Measurements from ENCODE around the gene TMEM182.

TMEM182 gene

DNA sequence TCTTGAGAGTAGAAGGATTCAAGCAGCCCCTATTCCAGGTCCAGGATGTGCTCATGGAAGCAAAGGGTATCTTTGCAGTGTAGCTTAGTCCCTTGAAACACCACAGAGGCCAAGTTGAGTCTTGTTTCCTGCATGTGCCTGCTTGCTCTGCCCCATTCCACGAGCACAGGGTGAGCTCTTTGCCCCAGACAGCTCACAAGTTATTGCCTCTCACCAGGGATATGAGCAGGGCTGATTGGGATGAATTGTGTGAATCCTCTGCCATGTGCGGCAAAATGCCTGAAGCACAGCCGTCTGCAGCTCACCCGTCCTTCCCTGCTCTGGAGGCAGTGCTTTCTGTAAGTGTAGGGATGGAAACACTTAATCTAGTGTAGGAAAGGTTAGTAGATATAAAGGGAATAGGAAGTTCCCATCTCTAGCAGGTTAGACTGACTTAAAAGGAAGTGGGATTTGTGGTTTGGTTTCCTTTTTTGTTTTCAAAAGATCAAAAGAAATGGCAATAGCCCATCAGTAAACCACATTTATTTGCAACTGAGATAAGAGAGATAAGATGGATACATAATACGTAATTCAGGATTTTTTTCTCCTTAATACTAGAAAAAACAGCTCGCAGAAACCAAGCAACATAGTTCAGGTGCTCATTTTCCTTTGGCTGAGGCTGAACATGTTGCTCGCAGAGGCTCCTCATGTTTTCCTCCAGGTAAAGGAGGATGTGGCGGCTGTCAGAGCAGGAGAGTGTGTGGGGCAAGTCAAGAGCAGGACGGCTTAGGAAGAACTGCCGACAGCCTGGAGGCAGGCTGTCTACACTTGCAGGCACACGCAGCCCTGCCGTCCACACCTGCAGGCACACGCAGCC lies 41.4 kb downstream of the TMEM182 start:
- no peak overlapping the region for H3K27ac ChIP-seq (ENCODE audit: low read length)
- H3K27me3 ChIP-seq (ENCODE audit: low read depth, low read length): no peaks in the 10 kb centered on the region
- H3K4me1 ChIP-seq (ENCODE audit: control insufficient read depth in 1 of 2, insufficient read depth in 2 of 2, low read length in 2 of 2): no peaks in the 10 kb centered on the region
- H3K36me3 ChIP-seq (ENCODE audit: control insufficient read depth in 1 of 2, insufficient read depth in 2 of 2, low read length in 2 of 2): peaks cover 0 to 22% of the 10 kb centered on the region in 2 donors
- H3K9me3 ChIP-seq (ENCODE audit: control insufficient read depth in 1 of 2, low read length in 2 of 2): peaks cover 18 to 22% of the 10 kb centered on the region in 2 donors
- H3K4me3 ChIP-seq (ENCODE audit: low read depth in 1 of 2, low read length in 2 of 2): no peak overlapping the region

DNA sequence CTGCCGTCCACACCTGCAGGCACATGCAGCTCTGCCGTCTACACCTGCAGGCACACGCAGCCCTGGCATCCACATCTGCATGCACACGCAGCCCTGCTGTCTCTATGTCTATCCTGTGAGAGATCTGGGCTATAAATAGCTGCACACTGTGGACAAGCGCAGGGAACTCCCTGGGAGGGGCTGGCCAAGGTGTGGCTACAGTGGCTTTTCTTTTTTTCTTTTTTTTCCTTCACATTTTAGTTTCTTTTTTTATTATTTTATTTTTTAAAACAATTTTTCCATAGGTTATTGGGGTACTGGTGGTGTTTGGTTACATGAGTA lies 42.0 kb downstream of the TMEM182 start:
- Histone ChIP-seq H3K9me3 (ENCODE audit: control insufficient read depth in 1 of 2, low read length in 2 of 2) (peaks cover 18 to 22% of the 10 kb centered on the region in 2 donors), H3K36me3 (ENCODE audit: control insufficient read depth in 1 of 2, insufficient read depth in 2 of 2, low read length in 2 of 2) (peaks cover 0 to 22% of the 10 kb centered on the region in 2 donors), H3K27ac (ENCODE audit: low read length) (no peak overlapping the region), H3K27me3 (ENCODE audit: low read depth, low read length) (no peaks in the 10 kb centered on the region), H3K4me3 (ENCODE audit: low read depth in 1 of 2, low read length in 2 of 2) (no peak overlapping the region), H3K4me1 (ENCODE audit: control insufficient read depth in 1 of 2, insufficient read depth in 2 of 2, low read length in 2 of 2) (no peaks in the 10 kb centered on the region)

DNA sequence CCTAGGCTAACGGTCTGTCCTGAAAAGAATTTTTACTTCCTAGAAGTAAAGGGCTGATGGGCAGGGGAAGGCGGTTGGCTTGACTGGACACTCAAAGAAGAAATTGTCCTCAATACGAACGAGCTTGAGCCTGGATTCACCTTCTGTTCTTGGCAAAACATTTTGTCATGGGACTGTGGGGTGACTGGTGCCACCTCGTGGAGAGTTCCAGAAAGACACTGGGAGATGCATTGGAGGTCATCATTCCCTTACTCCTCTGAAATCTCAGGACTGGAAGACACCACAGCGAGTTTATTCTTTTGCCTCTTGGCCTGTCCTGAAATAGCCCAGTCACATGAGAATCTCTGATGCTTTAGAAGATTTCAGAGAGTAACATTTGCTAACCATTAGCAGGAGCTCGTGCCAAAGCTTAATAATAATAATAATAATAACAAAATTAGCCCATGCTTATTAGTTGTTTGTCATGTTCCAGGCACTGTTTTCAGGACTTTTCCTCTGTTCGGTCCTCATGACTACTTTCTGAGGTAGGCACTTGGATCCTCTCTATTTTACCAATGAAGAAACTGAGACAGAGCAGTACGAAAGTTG lies 44.5 kb downstream of the TMEM182 start:
- Histone ChIP-seq H3K36me3 (ENCODE audit: control insufficient read depth in 1 of 2, insufficient read depth in 2 of 2, low read length in 2 of 2) (peaks cover 0 to 9% of the 10 kb centered on the region in 2 donors), H3K27me3 (ENCODE audit: low read depth, low read length) (no peaks in the 10 kb centered on the region), H3K9me3 (ENCODE audit: control insufficient read depth in 1 of 2, low read length in 2 of 2) (peaks cover 9% of the 10 kb centered on the region in 2 donors), H3K27ac (ENCODE audit: low read length) (no peak overlapping the region), H3K4me3 (ENCODE audit: low read depth in 1 of 2, low read length in 2 of 2) (no peak overlapping the region), H3K4me1 (ENCODE audit: control insufficient read depth in 1 of 2, insufficient read depth in 2 of 2, low read length in 2 of 2) (no peaks in the 10 kb centered on the region)

DNA sequence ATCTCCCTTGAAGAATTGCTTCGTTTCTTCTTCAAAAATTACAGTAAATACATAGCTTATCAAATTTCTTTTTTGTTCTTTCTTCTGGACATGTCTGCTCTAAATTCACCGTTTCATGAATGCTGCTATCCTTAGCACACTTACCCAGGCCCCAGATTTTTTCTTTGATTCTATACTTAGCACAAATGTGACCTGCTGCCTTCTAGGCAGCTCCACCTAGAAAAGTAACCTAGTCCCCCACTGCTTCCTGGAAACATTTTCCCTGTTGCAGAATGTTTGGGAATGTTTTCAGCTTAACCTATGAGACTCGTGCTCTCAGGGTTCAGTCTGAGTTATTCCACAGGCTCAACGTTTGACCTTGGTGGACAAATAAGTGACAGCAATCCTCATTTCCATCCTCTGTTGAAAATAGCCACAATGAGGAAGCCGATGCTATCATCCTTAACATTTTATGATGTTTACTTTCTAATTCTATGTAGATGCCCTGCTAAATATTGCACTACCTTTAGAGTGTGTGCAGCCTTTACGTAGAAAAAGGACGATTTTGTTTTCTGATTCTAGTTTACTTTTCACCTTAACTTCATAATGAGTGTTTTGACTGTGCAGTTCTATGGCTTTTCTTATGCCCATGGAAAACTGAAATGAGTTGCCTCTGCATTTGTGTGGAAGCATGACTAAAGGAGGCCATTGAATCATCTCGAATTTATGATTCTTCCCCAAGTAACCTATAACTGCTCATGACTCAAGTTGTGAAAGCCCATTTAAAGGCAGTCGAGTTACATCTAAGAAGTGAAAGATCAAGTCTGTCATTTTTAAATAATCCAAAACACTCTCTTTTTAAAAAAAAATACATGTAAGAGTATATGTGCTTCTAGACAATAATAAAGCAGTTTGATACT lies 47.7 kb downstream of the TMEM182 start:
- H3K4me1 ChIP-seq (ENCODE audit: control insufficient read depth in 1 of 2, insufficient read depth in 2 of 2, low read length in 2 of 2): no peaks in the 10 kb centered on the region
- no peak overlapping the region for H3K4me3 ChIP-seq (ENCODE audit: low read depth in 1 of 2, low read length in 2 of 2)
- no peaks in the 10 kb centered on the region for H3K9me3 ChIP-seq (ENCODE audit: control insufficient read depth in 1 of 2, low read length in 2 of 2)
- no peaks in the 10 kb centered on the region for H3K36me3 ChIP-seq (ENCODE audit: control insufficient read depth in 1 of 2, insufficient read depth in 2 of 2, low read length in 2 of 2)
- no peak overlapping the region for H3K27ac ChIP-seq (ENCODE audit: low read length)
- no peaks in the 10 kb centered on the region for H3K27me3 ChIP-seq (ENCODE audit: low read depth, low read length)

DNA sequence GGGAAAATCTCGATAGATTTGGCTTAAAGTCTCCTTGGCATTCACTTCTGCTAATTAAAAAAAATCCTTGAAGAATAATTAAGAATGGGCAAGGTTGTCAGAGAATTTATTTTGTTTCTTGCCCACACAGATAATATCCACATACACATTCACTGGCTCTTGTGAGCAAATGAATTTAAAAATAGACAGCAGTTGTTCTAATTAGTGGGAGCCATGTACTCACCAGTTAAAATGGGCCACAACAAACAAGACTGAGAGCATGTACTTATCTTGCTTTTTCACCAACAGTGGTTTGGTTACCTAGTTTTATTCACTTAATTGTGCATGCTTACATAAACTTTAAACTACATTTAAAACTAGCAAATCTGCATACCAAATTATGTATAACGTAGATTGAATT lies 53.5 kb downstream of the TMEM182 start:
- Histone ChIP-seq H3K36me3 (ENCODE audit: control insufficient read depth in 1 of 2, insufficient read depth in 2 of 2, low read length in 2 of 2) (no peaks in the 10 kb centered on the region), H3K9me3 (ENCODE audit: control insufficient read depth in 1 of 2, low read length in 2 of 2) (no peaks in the 10 kb centered on the region), H3K4me3 (ENCODE audit: low read depth in 1 of 2, low read length in 2 of 2) (no peak overlapping the region), H3K27ac (ENCODE audit: low read length) (no peak overlapping the region), H3K27me3 (ENCODE audit: low read depth, low read length) (no peaks in the 10 kb centered on the region), H3K4me1 (ENCODE audit: control insufficient read depth in 1 of 2, insufficient read depth in 2 of 2, low read length in 2 of 2) (no peaks in the 10 kb centered on the region)

DNA sequence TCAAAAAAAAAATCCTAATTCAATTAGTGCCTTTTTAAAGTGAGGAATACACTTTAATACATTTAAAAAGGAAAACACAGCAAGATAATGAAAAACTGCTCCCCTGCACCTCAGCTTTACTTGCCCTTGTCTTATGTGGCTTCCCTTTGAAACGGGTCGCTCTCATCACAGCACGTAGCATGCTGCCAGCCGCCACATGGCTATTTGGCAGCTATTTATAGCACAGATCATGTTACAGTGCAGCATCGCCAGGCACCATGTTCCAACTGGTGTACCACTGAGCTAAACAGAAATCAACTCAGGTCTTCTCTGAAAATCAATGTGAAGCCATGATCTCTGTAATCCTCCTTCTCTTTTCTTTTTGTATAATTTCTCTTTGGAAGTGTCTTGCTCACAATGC lies 65.1 kb downstream of the TMEM182 start:
- no peak overlapping the region for H3K27ac ChIP-seq (ENCODE audit: low read length)
- H3K4me1 ChIP-seq (ENCODE audit: control insufficient read depth in 1 of 2, insufficient read depth in 2 of 2, low read length in 2 of 2): no peaks in the 10 kb centered on the region
- no peaks in the 10 kb centered on the region for H3K27me3 ChIP-seq (ENCODE audit: low read depth, low read length)
- H3K9me3 ChIP-seq (ENCODE audit: control insufficient read depth in 1 of 2, low read length in 2 of 2): no peaks in the 10 kb centered on the region
- no peak overlapping the region for H3K4me3 ChIP-seq (ENCODE audit: low read depth in 1 of 2, low read length in 2 of 2)
- H3K36me3 ChIP-seq (ENCODE audit: control insufficient read depth in 1 of 2, insufficient read depth in 2 of 2, low read length in 2 of 2): no peaks in the 10 kb centered on the region

DNA sequence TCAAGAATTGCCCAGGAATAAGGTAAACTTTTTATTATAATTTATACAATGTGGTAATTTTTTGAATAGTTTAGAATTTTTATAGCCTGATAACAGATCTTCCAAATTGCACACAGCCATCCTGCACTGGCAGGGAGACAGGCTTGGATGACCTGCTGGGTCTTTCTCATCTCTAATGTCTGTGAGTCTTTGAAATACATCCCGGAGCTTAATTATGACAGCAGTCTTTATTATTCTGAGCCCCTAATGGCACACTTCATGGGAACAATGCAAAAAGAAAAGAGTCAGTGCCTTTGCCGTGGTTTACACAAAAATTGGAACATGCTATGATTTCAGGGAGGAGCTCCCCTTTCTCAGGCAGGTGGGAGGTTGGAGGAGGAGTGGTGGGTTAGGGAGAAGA lies 71.0 kb downstream of the TMEM182 start:
- Histone ChIP-seq H3K36me3 (ENCODE audit: control insufficient read depth in 1 of 2, insufficient read depth in 2 of 2, low read length in 2 of 2) (no peaks in the 10 kb centered on the region), H3K27me3 (ENCODE audit: low read depth, low read length) (no peaks in the 10 kb centered on the region), H3K9me3 (ENCODE audit: control insufficient read depth in 1 of 2, low read length in 2 of 2) (no peaks in the 10 kb centered on the region), H3K27ac (ENCODE audit: low read length) (no peak overlapping the region), H3K4me3 (ENCODE audit: low read depth in 1 of 2, low read length in 2 of 2) (no peak overlapping the region), H3K4me1 (ENCODE audit: control insufficient read depth in 1 of 2, insufficient read depth in 2 of 2, low read length in 2 of 2) (no peaks in the 10 kb centered on the region)

DNA sequence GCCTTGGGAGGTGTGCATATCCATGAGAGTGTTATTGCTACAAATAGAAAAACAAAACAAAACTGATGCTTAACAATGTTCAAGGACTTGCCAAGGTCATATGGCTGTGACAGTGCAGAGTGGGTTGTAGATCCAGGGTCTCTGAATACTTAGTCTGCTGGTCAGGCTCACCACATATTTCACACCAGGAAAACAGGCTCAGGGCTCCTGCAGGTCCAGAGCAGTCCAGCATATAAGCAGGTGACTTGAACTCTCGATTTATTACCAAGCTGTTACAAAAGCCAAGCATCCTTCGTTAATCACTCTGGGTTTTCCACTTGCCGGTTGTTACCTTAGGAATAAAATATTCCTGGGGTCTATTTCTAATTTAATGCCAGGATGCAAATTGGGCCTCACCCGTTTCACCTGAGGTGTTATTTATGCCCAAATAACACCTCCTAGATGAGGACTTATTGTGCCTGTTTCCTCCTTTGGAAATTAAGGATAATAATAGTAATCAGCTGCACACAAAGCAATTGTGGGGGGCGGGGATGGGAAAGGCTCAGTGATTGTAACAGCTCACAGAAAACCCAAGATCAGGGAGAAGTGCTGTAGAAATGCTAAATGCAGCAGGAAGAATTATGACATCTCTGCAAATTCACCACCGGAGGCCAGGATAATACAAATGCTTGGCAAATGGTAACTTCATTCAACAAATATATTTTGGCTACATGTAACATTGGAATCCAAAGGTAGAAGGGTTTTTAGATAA lies 72.9 kb downstream of the TMEM182 start:
- no peaks in the 10 kb centered on the region for H3K9me3 ChIP-seq (ENCODE audit: control insufficient read depth in 1 of 2, low read length in 2 of 2)
- no peaks in the 10 kb centered on the region for H3K27me3 ChIP-seq (ENCODE audit: low read depth, low read length)
- H3K36me3 ChIP-seq (ENCODE audit: control insufficient read depth in 1 of 2, insufficient read depth in 2 of 2, low read length in 2 of 2): no peaks in the 10 kb centered on the region
- H3K4me3 ChIP-seq (ENCODE audit: low read depth in 1 of 2, low read length in 2 of 2): no peak overlapping the region
- no peaks in the 10 kb centered on the region for H3K4me1 ChIP-seq (ENCODE audit: control insufficient read depth in 1 of 2, insufficient read depth in 2 of 2, low read length in 2 of 2)
- H3K27ac ChIP-seq (ENCODE audit: low read length): no peak overlapping the region

DNA sequence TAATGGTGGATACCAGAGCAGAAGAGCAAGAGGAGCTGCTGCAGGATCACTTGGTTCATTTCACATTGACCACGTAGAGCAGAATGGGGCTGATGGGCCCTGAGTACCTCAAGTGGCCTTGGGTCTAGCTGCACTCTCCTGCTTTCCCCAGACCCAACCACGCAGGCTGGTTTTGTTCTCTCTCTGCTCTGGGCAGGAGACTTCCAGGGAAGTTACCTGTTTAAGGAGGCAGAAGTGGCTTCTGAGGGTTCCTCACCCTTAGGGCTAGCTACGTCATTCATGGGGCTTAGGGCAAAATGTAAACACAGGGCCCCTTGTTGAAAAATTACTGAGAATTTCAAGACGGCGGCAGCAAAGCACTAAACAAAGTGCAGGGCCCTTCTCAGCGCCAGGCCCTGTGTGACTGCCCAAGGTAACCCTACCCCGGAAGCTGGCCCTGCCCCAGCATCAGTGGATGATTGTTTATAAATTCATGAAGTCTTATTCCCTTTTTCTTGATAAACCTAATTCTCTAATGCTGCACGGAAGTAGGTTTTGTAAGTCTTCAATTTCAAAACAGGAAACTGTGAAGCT lies 75.9 kb downstream of the TMEM182 start:
- H3K36me3 ChIP-seq (ENCODE audit: control insufficient read depth in 1 of 2, insufficient read depth in 2 of 2, low read length in 2 of 2): no peaks in the 10 kb centered on the region
- no peaks in the 10 kb centered on the region for H3K9me3 ChIP-seq (ENCODE audit: control insufficient read depth in 1 of 2, low read length in 2 of 2)
- H3K27me3 ChIP-seq (ENCODE audit: low read depth, low read length): no peaks in the 10 kb centered on the region
- no peak overlapping the region for H3K27ac ChIP-seq (ENCODE audit: low read length)
- H3K4me3 ChIP-seq (ENCODE audit: low read depth in 1 of 2, low read length in 2 of 2): no peak overlapping the region
- H3K4me1 ChIP-seq (ENCODE audit: control insufficient read depth in 1 of 2, insufficient read depth in 2 of 2, low read length in 2 of 2): no peaks in the 10 kb centered on the region

DNA sequence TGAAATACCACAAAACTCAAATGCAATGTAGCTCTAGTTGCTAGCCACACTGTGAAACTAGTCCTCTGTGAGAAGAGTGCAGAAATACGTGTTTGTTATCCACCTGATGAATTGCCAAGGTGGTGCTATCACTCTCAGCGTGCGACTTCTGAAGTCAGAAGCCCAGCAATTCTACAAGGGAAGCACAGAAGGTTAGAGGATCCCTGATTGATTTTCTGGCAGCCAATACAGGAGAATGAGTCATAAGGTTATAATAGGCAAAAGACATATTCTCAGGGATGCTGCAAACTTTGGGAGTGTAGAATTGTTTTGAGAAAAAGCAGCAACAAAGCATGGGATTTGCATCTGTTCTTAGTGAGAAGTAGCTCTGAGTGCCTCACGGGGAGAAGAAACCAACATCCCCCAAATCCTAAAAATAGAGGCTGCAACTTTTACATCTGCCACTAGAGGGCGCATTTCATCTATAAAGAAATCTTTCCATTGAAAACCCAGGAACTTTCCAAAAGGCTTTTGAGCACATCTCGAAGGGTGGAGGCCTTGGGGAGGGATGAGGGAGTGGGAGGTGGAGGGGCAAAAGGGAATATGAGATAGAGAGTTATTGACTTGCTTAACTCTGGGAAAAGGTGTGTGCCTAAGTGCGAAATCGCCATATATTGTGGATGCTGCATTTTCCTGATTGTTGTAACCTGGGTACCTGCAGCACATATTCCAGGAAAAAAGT lies 78.0 kb downstream of the TMEM182 start:
- no peaks in the 10 kb centered on the region for H3K9me3 ChIP-seq (ENCODE audit: control insufficient read depth in 1 of 2, low read length in 2 of 2)
- no peaks in the 10 kb centered on the region for H3K4me1 ChIP-seq (ENCODE audit: control insufficient read depth in 1 of 2, insufficient read depth in 2 of 2, low read length in 2 of 2)
- no peak overlapping the region for H3K4me3 ChIP-seq (ENCODE audit: low read depth in 1 of 2, low read length in 2 of 2)
- H3K27me3 ChIP-seq (ENCODE audit: low read depth, low read length): no peaks in the 10 kb centered on the region
- no peak overlapping the region for H3K27ac ChIP-seq (ENCODE audit: low read length)
- no peaks in the 10 kb centered on the region for H3K36me3 ChIP-seq (ENCODE audit: control insufficient read depth in 1 of 2, insufficient read depth in 2 of 2, low read length in 2 of 2)
